ENCODE data around the gene LIMCH1. TPM values are rescaled to one million over a fixed set of nuclear protein-coding genes. Genes with fewer than 3 reads are reported as not detected.
"Not testable (repeated sequence)": the region's sequence is repeated elsewhere in the genome, so short reads cannot be mapped to it uniquely, and the experiment has no call there.

The LIMCH1 gene
- polyA plus RNA-seq, 1 donor: 121 TPM

- DNase-seq: no peak
Observed at GRCh38 chr4:41678086-41678816, 140.3 kb downstream of the LIMCH1 start.

- DNase-seq: no peak
Observed at GRCh38 chr4:41678951-41679350, 141.0 kb downstream of the LIMCH1 start.

GRCh38 chr4:41679991-41680390, 142.0 kb downstream of the LIMCH1 start:
- DNase-seq: no peak

GRCh38 chr4:41681054-41681453, 143.1 kb downstream of the LIMCH1 start:
- no peak for DNase-seq

- no peak for DNase-seq
Observed at GRCh38 chr4:41683326-41683725, 145.4 kb downstream of the LIMCH1 start.

- no peak for DNase-seq
Observed at GRCh38 chr4:41686893-41687292, 148.9 kb downstream of the LIMCH1 start.

GRCh38 chr4:41687971-41688370, 150.0 kb downstream of the LIMCH1 start:
- DNase-seq: no peak

GRCh38 chr4:41692717-41693345, 154.9 kb downstream of the LIMCH1 start:
- peak; percentile 36 for DNase-seq

- DNase-seq: peak; percentile 31
Observed at GRCh38 chr4:41693629-41694028, 155.7 kb downstream of the LIMCH1 start.

- no peak for DNase-seq
Observed at GRCh38 chr4:41696131-41696530, 158.2 kb downstream of the LIMCH1 start.

GRCh38 chr4:41696763-41697162, 158.8 kb downstream of the LIMCH1 start:
- DNase-seq: no peak

GRCh38 chr4:41701983-41702382, 164.0 kb downstream of the LIMCH1 start:
- DNase-seq: no peak

GRCh38 chr4:41702770-41703169, 164.8 kb downstream of the LIMCH1 start:
- DNase-seq: no peak

- no peak for DNase-seq
Observed at GRCh38 chr4:41703785-41704184, 165.8 kb downstream of the LIMCH1 start.

- no peak for DNase-seq
Observed at GRCh38 chr4:41709844-41710481, 172.0 kb downstream of the LIMCH1 start.

- not testable (repeated sequence) for DNase-seq
Observed at GRCh38 chr4:41711654-41712053, 173.7 kb downstream of the LIMCH1 start.

GRCh38 chr4:41712425-41712824, 174.5 kb downstream of the LIMCH1 start:
- no peak for DNase-seq

- DNase-seq: no peak
Observed at GRCh38 chr4:41713768-41714167, 175.8 kb downstream of the LIMCH1 start.

- DNase-seq: no peak
Observed at GRCh38 chr4:41714364-41715000, 176.5 kb downstream of the LIMCH1 start.

GRCh38 chr4:41715155-41715554, 177.2 kb downstream of the LIMCH1 start:
- no peak for DNase-seq

- DNase-seq: no peak
Observed at GRCh38 chr4:41718907-41719306, 180.9 kb downstream of the LIMCH1 start.

GRCh38 chr4:41719417-41719816, 181.5 kb downstream of the LIMCH1 start:
- no peak for DNase-seq

GRCh38 chr4:41722181-41722580, 184.2 kb downstream of the LIMCH1 start:
- no peak for DNase-seq
